Liver (tissue), 9 donors: ENCODE data around the gene METRN. TPM values are rescaled to one million over a fixed set of nuclear protein-coding genes. Genes with fewer than 3 reads are reported as not detected.
"Not testable (repeated sequence)": the region's sequence is repeated elsewhere in the genome, so short reads cannot be mapped to it uniquely, and the experiment has no call there.

Experiments used
- DNase-seq: peaks from one replicate; pipeline ENCODE4 v3.0.0-alpha.2; 2017; ENCODE audit warnings: low spot score
- H3K27ac ChIP-seq, 2 donors: one replicate each; pipeline ENCODE4 v1.7.0; 2013; ENCODE audit warnings: inconsistent platforms in 2 of 2, low read length in 2 of 2, control low read depth in 1 of 2, low read depth in 1 of 2, mild to moderate bottlenecking in 1 of 2
- H3K27me3 ChIP-seq, 4 donors: one replicate each; pipeline versions ENCODE4 v1.6.1 to v1.7.0; 2013; ENCODE audit warnings: low read length in 3 of 4, inconsistent platforms in 1 of 4, mild to moderate bottlenecking in 1 of 4, moderate library complexity in 1 of 4; ENCODE audit not compliant: control insufficient read depth in 4 of 4, insufficient read depth in 4 of 4
- H3K36me3 ChIP-seq, 4 donors: one replicate each; pipeline versions ENCODE4 v1.6.1 to v1.7.0; 2013; ENCODE audit warnings: low read length in 3 of 4, mild to moderate bottlenecking in 3 of 4, low read depth in 1 of 4, moderate library complexity in 1 of 4; ENCODE audit not compliant: control insufficient read depth in 4 of 4, insufficient read depth in 3 of 4
- H3K4me1 ChIP-seq, 4 donors: one replicate each; pipeline versions ENCODE4 v1.6.1 to v1.7.0; 2013; ENCODE audit warnings: low read length in 3 of 4, mild to moderate bottlenecking in 3 of 4, moderate library complexity in 1 of 4; ENCODE audit not compliant: control insufficient read depth in 4 of 4, insufficient read depth in 4 of 4
- H3K4me3 ChIP-seq, 3 donors: one replicate each; pipeline versions ENCODE4 v1.6.1 to v1.7.0; 2013; ENCODE audit warnings: low read length in 3 of 3, control low read depth in 1 of 3, low read depth in 1 of 3, mild to moderate bottlenecking in 1 of 3
- H3K9ac ChIP-seq, 2 donors: one replicate each; pipeline ENCODE4 v1.7.0; 2013; ENCODE audit warnings: low read length in 2 of 2, mild to moderate bottlenecking in 2 of 2, moderate library complexity in 2 of 2, control low read depth in 1 of 2, low read depth in 1 of 2
- H3K9me3 ChIP-seq, 4 donors: one replicate each; pipeline versions ENCODE4 v1.6.1 to v1.7.0; 2013; ENCODE audit warnings: low read length in 3 of 4; ENCODE audit not compliant: control insufficient read depth in 4 of 4
- CTCF ChIP-seq: fragments of 150-350 bp; IDR thresholded peaks from 2 replicates; pipeline ENCODE4 v1.5.1; 2017; ENCODE audit warnings: improper control_type of control experiment, low read depth, low read length; ENCODE audit not compliant: missing input control
- EGR1 ChIP-seq, 2 donors: IDR thresholded peaks; 2 replicates each; pipeline ENCODE4 v1.6.1; 2016 to 2018; ENCODE audit warnings: antibody characterized with exemption in 2 of 2, low read depth in 2 of 2
- FOXA2 ChIP-seq: IDR thresholded peaks from 2 replicates; pipeline ENCODE4 v1.6.1; 2016; ENCODE audit warnings: antibody characterized with exemption
- GABPA ChIP-seq, 2 donors: IDR thresholded peaks in 1 of 2; conservative IDR thresholded peaks in 1 of 2; 2 replicates each; pipeline ENCODE4 v1.6.1; 2016; ENCODE audit warnings: antibody characterized with exemption in 2 of 2, mild to moderate bottlenecking in 1 of 2, moderate library complexity in 1 of 2
- HNF4A ChIP-seq, 2 donors: conservative IDR thresholded peaks; 2 replicates each; pipeline ENCODE4 v1.6.1; 2016; ENCODE audit warnings: antibody characterized with exemption in 2 of 2, mild to moderate bottlenecking in 2 of 2
- JUND ChIP-seq, 2 donors: IDR thresholded peaks; 2 replicates each; pipeline ENCODE4 v1.6.1; 2016; ENCODE audit warnings: antibody characterized with exemption in 2 of 2
- MAX ChIP-seq: IDR thresholded peaks from 2 replicates; pipeline ENCODE4 v1.6.1; 2016; ENCODE audit warnings: antibody characterized with exemption
- NR2F2 ChIP-seq: IDR thresholded peaks from 2 replicates; pipeline ENCODE4 v1.6.1; 2016; ENCODE audit warnings: antibody characterized with exemption
- RAD21 ChIP-seq, 2 donors: IDR thresholded peaks; 2 replicates each; pipeline ENCODE4 v1.6.1; 2016; ENCODE audit warnings: antibody characterized with exemption in 2 of 2, mild to moderate bottlenecking in 2 of 2
- REST ChIP-seq: IDR thresholded peaks from 2 replicates; pipeline ENCODE4 v1.6.1; 2016; ENCODE audit warnings: antibody characterized with exemption, mild to moderate bottlenecking
- SP1 ChIP-seq: IDR thresholded peaks from 2 replicates; pipeline ENCODE4 v1.6.1; 2018; ENCODE audit warnings: antibody characterized with exemption, mild to moderate bottlenecking
- TAF1 ChIP-seq: conservative IDR thresholded peaks from 2 replicates; pipeline ENCODE4 v1.6.1; 2016; ENCODE audit warnings: antibody characterized with exemption, mild to moderate bottlenecking
- ZBTB33 ChIP-seq: IDR thresholded peaks from 2 replicates; pipeline ENCODE4 v1.6.1; 2016; ENCODE audit warnings: antibody characterized with exemption
- WGBS: extraction: QIAGEN DNeasy Blood & Tissue Kit; methylation state at CpG from one replicate; pipeline ENCODE4 v1.1.7; 2013; 5-methylcytosine and 5-hydroxymethylcytosine counted together
- polyA plus RNA-seq, 2 donors: library from polyadenylated mRNA; stranded (reverse) in 1 of 2; unstranded in 1 of 2; fragments of 200-250 nt in 1 of 2; fragments of >200 nt in 1 of 2; fragmentation: Nextera tagmentation in 1 of 2; extraction: Ambion mirVana in 1 of 2; gene quantifications; one replicate each; pipeline versions ENCODE4 v1.2.1 to v1.2.3, GENCODE V29; 2013 to 2015
- total RNA-seq, 2 donors: library from RNA; depleted of rRNA; stranded (reverse); fragments of >200 nt; gene quantifications; one replicate each; pipeline ENCODE4 v1.2.3, GENCODE V29; 2014
- donor health status: healthy.
- donor health status: healthy.
- donor health status: healthy.
- donor health status: healthy.
- donor health status: healthy.

The METRN gene
- total and polyA plus RNA-seq, 4 donors: 4.6 to 22.9 (median 7.1) TPM

- TF ChIP-seq FOXA2: no peak
These were observed 27.2 kb downstream of the METRN start (continued) for GRCh38 chr16:741986-742629.

GRCh38 chr16:742894-743293, 28.0 kb downstream of the METRN start:
- WGBS: 83% methylated on average over 14 of the region's 14 CpGs
- H3K9ac ChIP-seq, H3K36me3 ChIP-seq: not testable (repeated sequence)

GRCh38 chr16:743794-744500, 29.0 kb downstream of the METRN start:
- Histone ChIP-seq H3K4me1 (peaks cover 12 to 17% (median 15%) of the 10 kb centered on the region in 4 donors), H3K27me3 (no peaks in the 10 kb centered on the region), H3K9ac (no peak overlapping the region), H3K4me3 (no peak overlapping the region), H3K9me3 (no peaks in the 10 kb centered on the region), H3K36me3 (no peaks in the 10 kb centered on the region), H3K27ac (no peak overlapping the region)
- 75% methylated on average over 21 of the region's 21 CpGs for WGBS
- no peak for TF ChIP-seq NR2F2
- no peak for TF ChIP-seq TAF1
- DNase-seq: no peak

More at GRCh38 chr16:742894-743293, 28.0 kb downstream of the METRN start:
- peaks cover 12 to 17% (median 15%) of the 10 kb centered on the region in 4 donors for H3K4me1 ChIP-seq
- not testable (repeated sequence) for DNase-seq, H3K27me3 ChIP-seq, H3K9me3 ChIP-seq, H3K4me3 ChIP-seq, H3K27ac ChIP-seq

- no peak for TF ChIP-seq EGR1 (IDR thresholded peaks at IDR 0.05; ENCODE audit: low read depth in 2 of 2)
- DNase-seq: no peak
- 4% methylated on average over 14 of the region's 14 CpGs for WGBS
- Histone ChIP-seq H3K36me3 (no peaks in the 10 kb centered on the region), H3K27ac (no peak overlapping the region), H3K27me3 (no peaks in the 10 kb centered on the region), H3K4me3 (no peak overlapping the region), H3K9ac (no peak overlapping the region), H3K4me1 (peaks cover 4 to 5% (median 5%) of the 10 kb centered on the region in 4 donors), H3K9me3 (no peaks in the 10 kb centered on the region)
These were observed 30.8 kb downstream of the METRN start for GRCh38 chr16:745739-746138.

GRCh38 chr16:746637-747036, 31.7 kb downstream of the METRN start:
- DNase-seq: no peak
- H3K4me1 ChIP-seq: no peaks in the 10 kb centered on the region
- H3K27me3 ChIP-seq: no peaks in the 10 kb centered on the region
- no peak overlapping the region for H3K9ac ChIP-seq
- H3K9me3 ChIP-seq: no peaks in the 10 kb centered on the region
- no peaks in the 10 kb centered on the region for H3K36me3 ChIP-seq
- no peak overlapping the region for H3K27ac ChIP-seq
- WGBS: 77% methylated on average over 13 of the region's 13 CpGs
- no peak overlapping the region for H3K4me3 ChIP-seq
- TF ChIP-seq MAX: no peak
- no peak for TF ChIP-seq RAD21 (IDR thresholded peaks at IDR 0.05)
- no peak for TF ChIP-seq SP1
- no peak for TF ChIP-seq FOXA2
- TF ChIP-seq REST: no peak
- TF ChIP-seq NR2F2: no peak
- no peak for TF ChIP-seq ZBTB33
- TF ChIP-seq GABPA (IDR thresholded peaks at IDR 0.05 in 1 of 2, conservative IDR thresholded peaks at IDR 0.05 in 1 of 2): no peak
- TF ChIP-seq CTCF: no peak
- TF ChIP-seq JUND (IDR thresholded peaks at IDR 0.05): no peak
- TF ChIP-seq HNF4A (conservative IDR thresholded peaks at IDR 0.05): no peak
